Activated naive CD4-positive, alpha-beta T cell (primary cell): ENCODE data around the gene GBF1.

Experiments
- DNase-seq, 4 experiments: peaks; one replicate each; lab custom pipeline; 2025; lab: John Stamatoyannopoulos, UW

Gene GBF1

GRCh38 chr10:102396317-102396650, 151.0 kb downstream of the GBF1 start:
- no peak for DNase-seq

- DNase-seq: no peak
These were observed 151.4 kb downstream of the GBF1 start for GRCh38 chr10:102396730-102397151.

GRCh38 chr10:102397222-102398171, 152.2 kb downstream of the GBF1 start:
- no peak for DNase-seq

GRCh38 chr10:102398172-102399020, 153.1 kb downstream of the GBF1 start:
- no peak for DNase-seq

GRCh38 chr10:102399217-102400021, 154.1 kb downstream of the GBF1 start:
- peak; percentile 70 to 85 (median 82) for DNase-seq

GRCh38 chr10:102400076-102400475, 154.7 kb downstream of the GBF1 start:
- no peak for DNase-seq

- DNase-seq: no peak
These were observed 155.4 kb downstream of the GBF1 start for GRCh38 chr10:102400598-102401341.

- no peak for DNase-seq
These were observed 156.0 kb downstream of the GBF1 start for GRCh38 chr10:102401342-102401654.

- no peak for DNase-seq
These were observed 156.6 kb downstream of the GBF1 start for GRCh38 chr10:102401735-102402511.

- no peak for DNase-seq
These were observed 157.2 kb downstream of the GBF1 start for GRCh38 chr10:102402512-102402896.

- no peak for DNase-seq
These were observed 157.8 kb downstream of the GBF1 start for GRCh38 chr10:102403115-102403514.

- DNase-seq: no peak
These were observed 159.2 kb downstream of the GBF1 start for GRCh38 chr10:102404361-102405107.

- DNase-seq: no peak
These were observed 159.8 kb downstream of the GBF1 start for GRCh38 chr10:102405108-102405571.

GRCh38 chr10:102405632-102406031, 160.3 kb downstream of the GBF1 start:
- no peak for DNase-seq

- DNase-seq: no peak
These were observed 161.5 kb downstream of the GBF1 start for GRCh38 chr10:102406815-102407214.

GRCh38 chr10:102407425-102408130, 162.2 kb downstream of the GBF1 start:
- no peak for DNase-seq

- DNase-seq: no peak
These were observed 162.9 kb downstream of the GBF1 start for GRCh38 chr10:102408131-102408727.

GRCh38 chr10:102408728-102409603, 163.6 kb downstream of the GBF1 start:
- DNase-seq: peak; percentile 47 to 84 (median 56)
